Measurements from ENCODE around the gene RALGAPA2. TPM values are rescaled to one million over a fixed set of nuclear protein-coding genes. Genes with fewer than 3 reads are reported as not detected.
A peak's percentile ranks its signal among the peaks of the same experiment; 100 is the strongest.
"Not testable (repeated sequence)": the region's sequence is repeated elsewhere in the genome, so short reads cannot be mapped to it uniquely, and the experiment has no call there.

Gene RALGAPA2
- total RNA-seq, 1 experiment from 2014 or later: 9.5 TPM

DNA sequence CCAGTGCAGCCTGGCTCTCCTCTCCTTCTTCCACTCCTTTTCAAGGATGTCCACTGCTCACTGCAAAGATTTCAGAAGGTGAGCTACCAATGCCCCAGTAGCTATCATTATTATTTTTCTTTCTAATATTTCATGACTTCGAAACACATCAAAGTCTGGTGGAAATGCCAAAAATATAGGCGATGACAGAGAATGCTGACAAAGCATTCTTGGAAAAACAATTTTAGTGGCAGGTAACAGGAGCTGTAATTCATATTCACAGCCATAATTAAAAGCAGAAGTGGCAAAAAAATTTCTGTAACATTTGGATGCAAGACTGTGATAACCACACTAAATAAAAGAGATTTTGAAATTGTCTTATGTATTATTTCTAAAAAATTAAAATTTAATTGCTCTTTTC, 133.6 kb downstream of the RALGAPA2 start:
- DNase-seq (ENCODE audit: low read depth): no peak

DNA sequence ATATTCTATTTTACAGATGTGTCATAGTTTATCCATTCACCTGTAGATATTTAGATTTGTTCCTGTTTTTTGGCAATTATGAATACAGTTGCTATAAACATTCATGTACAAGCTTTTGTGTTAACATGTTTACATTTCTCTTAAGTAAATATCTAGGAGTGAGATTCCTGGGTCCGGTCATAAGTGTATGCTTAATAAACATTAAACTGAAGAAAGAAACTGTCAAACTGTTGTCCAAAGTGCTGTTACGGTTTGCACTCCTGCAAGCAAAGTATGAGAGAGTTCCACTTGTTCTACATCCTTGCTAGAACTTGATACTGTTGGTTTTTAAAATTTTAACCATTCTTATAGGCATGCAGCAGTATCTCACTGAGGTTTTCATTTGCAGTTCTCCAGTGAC, 138.6 kb downstream of the RALGAPA2 start:
- no peak for DNase-seq (ENCODE audit: low read depth)

GRCh38 chr20:20571068-20571780, 141.2 kb downstream of the RALGAPA2 start:
- DNase-seq (ENCODE audit: low read depth): no peak

- peak; percentile 51 for DNase-seq (ENCODE audit: low read depth)
These were observed 143.7 kb downstream of the RALGAPA2 start for GRCh38 chr20:20568604-20569205.

GRCh38 chr20:20567712-20568111, 144.7 kb downstream of the RALGAPA2 start:
- DNase-seq (ENCODE audit: low read depth): no peak

GRCh38 chr20:20566516-20566915, 145.9 kb downstream of the RALGAPA2 start:
- no peak for DNase-seq (ENCODE audit: low read depth)

- DNase-seq (ENCODE audit: low read depth): no peak
These were observed 148.2 kb downstream of the RALGAPA2 start for GRCh38 chr20:20564279-20564678.

GRCh38 chr20:20562507-20562906, 149.9 kb downstream of the RALGAPA2 start:
- DNase-seq (ENCODE audit: low read depth): no peak

DNA sequence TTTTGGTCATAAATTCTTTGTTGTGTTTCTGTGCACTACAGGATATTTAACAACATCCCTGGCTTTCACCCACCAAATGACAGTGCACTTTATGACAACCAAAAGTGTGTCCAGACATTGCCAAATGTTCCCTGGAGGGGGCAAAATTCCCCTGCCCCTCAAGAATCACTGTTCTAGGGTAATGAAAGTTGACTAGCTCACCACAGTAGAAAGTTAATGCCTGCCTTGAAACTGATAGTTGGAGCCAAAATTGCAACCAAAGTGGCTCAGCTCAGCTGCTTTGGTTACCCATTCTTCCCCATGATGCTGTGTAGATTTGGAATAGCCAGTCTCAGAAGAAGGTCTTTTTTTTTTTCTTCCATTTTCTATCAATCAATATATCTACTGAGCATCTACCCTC, 150.6 kb downstream of the RALGAPA2 start:
- no peak for DNase-seq (ENCODE audit: low read depth)

DNA sequence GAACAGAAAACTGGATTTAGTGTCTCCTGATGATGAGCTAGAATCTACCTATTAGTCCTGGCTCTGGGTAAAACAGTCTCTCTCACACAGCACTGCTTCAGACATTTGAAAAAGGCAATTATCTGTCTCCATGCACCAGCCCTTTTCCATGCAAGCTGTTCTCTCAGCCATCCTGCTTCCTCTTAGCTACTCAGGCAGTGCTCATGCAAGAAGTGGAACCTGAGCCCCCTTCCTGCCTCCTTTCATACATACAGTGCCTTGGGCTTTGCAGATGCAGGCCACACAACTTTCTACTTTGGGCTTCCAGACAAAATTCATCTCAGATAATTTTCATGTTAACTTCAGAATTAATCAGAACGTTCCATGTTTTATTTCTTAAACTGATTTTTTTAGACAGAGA, 151.3 kb downstream of the RALGAPA2 start:
- no peak for DNase-seq (ENCODE audit: low read depth)

DNA sequence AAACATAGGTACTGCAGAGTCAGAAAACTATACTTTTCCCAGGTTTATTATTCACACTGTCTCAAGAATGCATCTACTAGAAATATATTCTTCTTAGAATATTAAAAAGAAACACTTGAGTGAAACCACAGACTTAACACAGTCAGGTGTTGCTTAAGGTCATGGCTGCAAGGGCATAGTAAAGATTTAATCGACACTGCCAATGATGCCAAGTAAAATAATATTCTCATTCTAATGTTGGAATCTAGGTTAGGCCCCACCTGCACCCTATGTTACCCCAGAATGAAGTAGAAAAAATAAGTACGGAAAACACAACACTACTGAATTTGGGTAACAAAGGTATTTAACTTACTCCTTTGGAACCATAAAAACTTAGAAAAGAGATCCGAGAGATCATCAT, 155.0 kb downstream of the RALGAPA2 start:
- DNase-seq (ENCODE audit: low read depth): no peak

DNA sequence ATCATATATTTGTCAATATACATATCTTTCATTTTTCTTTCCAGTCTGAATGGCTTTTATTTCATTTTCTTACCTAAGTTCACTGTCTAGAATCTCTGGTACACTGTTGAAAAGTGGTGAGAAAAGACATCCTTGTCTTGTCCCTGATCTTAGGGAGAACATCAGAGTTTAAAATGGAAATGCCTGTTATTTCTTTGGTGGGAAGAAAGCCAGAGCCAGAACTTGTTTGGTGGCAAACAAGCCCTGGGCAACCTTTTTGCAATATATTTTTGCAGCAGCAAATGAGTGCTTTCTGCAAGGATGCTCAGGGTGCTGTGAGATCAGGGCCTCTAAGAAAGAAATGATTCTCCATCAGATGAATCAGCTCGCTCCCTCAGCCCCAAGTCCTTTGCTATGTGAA, 156.6 kb downstream of the RALGAPA2 start:
- DNase-seq (ENCODE audit: low read depth): no peak

GRCh38 chr20:20554951-20555350, 157.5 kb downstream of the RALGAPA2 start:
- DNase-seq (ENCODE audit: low read depth): no peak

DNA sequence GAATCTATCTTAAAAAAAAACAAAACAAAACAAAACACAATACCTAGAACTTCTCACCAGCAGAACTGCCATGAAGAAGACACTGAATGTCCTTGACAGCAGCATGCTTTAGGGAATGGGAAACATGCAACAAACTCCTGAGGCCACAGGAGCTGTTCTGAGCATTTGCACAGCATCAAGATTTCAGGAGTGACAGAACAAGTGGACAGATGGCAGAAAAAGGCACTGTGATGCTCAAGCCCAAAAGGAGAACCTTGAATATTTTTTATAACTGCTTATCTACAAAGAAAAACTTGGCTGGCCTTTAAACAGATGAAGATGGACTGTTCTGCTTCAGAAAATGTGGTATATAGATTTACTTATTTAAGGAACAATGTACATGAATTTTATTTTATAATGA, 158.9 kb downstream of the RALGAPA2 start:
- DNase-seq (ENCODE audit: low read depth): no peak

DNA sequence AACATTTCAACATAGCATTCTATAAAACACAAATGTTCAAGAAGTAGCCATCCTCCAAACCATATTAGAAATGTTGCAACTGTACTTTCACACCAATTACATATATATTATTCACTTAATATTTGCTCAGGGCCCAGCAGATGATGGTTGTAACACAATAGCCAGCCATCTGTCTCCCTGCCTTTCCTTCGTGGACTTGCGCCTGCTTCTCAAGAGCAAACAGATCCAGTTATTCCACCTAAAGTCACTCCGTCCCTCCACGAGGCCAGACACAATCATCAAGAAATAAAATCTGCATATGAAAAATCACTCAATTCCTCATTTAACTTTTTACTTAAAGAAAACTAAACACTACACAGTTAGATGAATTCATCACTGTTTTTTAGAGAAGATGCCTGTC, 160.4 kb downstream of the RALGAPA2 start:
- no peak for DNase-seq (ENCODE audit: low read depth)

DNA sequence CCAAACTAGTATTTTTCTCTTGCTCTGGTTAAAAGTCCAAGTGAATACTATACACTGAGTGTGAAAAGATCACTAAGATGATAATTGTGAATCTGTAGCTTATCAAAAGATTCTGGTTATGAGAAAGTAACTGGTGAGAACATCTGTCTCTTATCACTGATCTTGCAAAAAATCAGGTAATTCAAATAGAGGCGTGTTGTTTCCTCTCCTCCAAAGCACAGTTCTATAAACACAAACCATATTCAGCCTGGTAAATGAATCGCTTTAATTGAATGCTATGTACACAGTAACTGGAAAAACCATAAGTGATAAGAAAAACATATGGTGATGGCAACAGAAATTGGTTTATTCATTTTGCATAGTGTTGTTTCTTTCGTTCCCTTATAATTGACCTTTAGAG, 161.0 kb downstream of the RALGAPA2 start:
- DNase-seq (ENCODE audit: low read depth): no peak

DNA sequence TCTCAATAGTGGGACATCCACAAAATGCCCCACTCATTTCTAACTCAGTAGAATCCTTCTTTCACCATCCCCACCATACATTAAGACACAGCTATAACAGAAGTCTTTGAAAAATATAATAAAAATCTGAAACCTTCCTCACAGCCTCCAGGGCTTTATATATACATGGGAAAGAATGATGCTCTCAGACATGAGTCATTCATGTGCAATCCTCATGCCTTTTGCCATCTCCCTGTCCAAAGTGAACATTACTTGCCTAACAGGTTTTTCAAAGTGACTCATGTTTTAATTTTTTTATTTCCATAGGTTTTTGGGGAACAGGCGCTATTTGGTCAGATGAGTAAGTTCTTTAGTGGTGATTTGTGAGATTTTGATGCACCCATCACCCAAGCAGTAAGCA, 162.7 kb downstream of the RALGAPA2 start:
- DNase-seq (ENCODE audit: low read depth): peak; percentile 82

DNA sequence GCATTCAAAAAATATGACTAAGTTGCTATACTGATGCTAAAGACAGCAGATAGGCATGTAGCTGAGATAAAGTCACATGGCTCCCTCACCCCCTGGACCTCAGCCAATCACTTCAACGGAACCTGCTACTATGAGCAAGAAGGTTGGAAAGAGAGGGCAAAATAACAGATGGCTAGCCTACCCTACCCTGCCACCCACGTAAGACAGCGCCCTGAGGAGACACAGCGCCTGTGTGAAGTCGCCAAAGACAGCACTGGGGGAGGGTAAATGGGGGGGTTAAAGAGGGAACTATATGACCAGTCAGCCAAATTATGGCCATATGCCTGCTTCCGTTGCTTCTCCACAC, 163.2 kb downstream of the RALGAPA2 start:
- no peak for DNase-seq (ENCODE audit: low read depth)

- DNase-seq (ENCODE audit: low read depth): no peak
These were observed 163.7 kb downstream of the RALGAPA2 start for GRCh38 chr20:20548527-20549266.

DNA sequence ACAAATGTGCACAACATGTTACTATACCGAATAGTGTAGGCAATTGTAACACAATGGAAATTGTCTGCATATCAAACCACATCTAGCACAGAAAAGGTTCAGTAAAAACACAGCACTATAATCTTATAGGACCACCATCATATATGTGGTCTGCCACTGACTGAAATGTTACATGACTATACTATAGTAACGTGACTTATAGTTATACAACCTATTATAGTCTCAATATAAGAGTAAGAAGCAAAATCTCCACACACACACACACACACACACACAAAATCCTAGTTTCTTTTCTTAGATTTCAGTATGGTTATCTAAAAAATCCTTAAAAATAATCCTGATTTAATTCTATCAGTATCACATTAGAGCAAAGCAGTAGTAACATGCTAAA, 164.6 kb downstream of the RALGAPA2 start:
- no peak for DNase-seq (ENCODE audit: low read depth)

- peak; percentile 9 for DNase-seq (ENCODE audit: low read depth)
These were observed 165.1 kb downstream of the RALGAPA2 start for GRCh38 chr20:20547221-20547875.

DNA sequence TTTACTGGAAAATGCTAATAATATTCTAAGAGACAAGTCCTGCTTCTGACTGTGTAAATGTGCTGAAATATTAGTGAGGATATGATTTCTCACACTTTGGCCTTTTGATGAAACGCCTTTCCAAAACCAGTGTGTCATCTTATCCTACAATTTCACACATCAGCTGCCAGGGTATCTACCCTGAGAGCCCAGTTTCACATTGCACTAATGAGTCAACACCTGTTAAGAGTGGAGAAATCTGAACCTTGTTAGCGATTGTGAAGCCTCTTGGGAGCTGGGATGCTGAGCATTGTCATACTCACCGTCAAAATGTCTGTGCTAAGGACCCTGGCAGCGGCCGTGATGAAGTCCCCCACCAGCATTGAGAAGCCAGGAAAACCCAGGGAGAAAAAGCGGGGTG, 166.0 kb downstream of the RALGAPA2 start:
- no peak for DNase-seq (ENCODE audit: low read depth)

DNA sequence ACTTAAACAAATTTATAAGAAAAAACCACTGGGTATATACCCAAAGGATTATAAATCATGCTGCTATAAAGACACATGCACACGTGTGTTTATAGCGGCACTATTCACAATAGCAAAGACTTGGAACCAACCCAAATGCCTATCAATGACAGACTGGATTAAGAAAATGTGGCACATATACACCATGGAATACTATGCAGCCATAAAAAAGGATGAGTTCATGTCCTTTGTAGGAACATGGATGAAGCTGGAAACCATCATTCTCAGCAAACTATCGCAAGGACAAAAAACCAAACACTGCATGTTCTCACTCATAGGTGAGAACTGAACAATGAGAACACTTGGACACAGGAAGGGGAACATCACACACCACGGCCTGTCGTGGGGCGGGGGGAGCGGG, 169.1 kb downstream of the RALGAPA2 start:
- DNase-seq (ENCODE audit: low read depth): not testable (repeated sequence)

All from M059J (cell line).